GM12892 (cell line): ENCODE measurements around the gene PRSS50.

Experiments used
- POLR2A ChIP-seq: IDR thresholded peaks from 2 replicates; pipeline ENCODE4 v1.6.1; 2011; ENCODE audit warnings: low read depth, low read length, control low read depth
- POLR2AphosphoS5 ChIP-seq: IDR thresholded peaks from 2 replicates; pipeline ENCODE4 v1.6.1; 2011; ENCODE audit warnings: low read depth, low read length, control low read depth
- TAF1 ChIP-seq: IDR thresholded peaks from 2 replicates; pipeline ENCODE4 v1.6.1; 2011; ENCODE audit warnings: low read depth, mild to moderate bottlenecking, control low read depth, low read length, borderline replicate concordance

DNA sequence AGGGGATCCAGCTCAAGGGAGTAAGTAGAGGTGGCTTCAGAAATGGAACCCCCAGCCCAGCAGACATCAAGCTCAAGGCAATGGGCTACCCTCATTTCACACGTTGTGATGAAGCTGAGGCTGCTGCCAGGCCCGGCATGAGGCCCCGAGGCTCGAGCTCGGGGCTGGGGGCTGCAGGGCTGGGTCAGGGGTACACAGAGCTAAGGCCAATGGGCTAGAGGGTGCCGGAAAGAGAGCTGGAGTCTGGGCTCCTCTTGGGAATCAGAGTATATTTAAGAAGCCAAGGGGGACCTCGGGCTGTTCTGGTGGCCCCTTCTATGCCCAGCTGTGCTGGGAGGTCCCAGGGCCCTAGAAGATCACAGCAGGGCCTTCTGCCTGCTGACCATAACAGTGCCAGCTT, 7.4 kb downstream of the PRSS50 start:
- TF ChIP-seq POLR2A (no peak), POLR2AphosphoS5 (no peak), TAF1 (no peak)
